Measurements from ENCODE around the gene IGSF21.

IGSF21 gene

GRCh38 chr1:18386591-18386990 lies 279.0 kb downstream of the IGSF21 start:
- H3K27ac ChIP-seq (ENCODE audit: low read depth, low read length, poor library complexity, severe bottlenecking) = no peak overlapping the region
- H3K9ac ChIP-seq (ENCODE audit: low read length) = no peak overlapping the region
- no peak for TF ChIP-seq EZH2 (IDR thresholded peaks at IDR 0.05; ENCODE audit: borderline replicate concordance, low read length)
- TF ChIP-seq CTCF (IDR thresholded peaks at IDR 0.05; ENCODE audit: low read length) = no peak
- no peaks in the 10 kb centered on the region for H3K9me2 ChIP-seq (ENCODE audit: low read depth, low read length)
- H3K79me2 ChIP-seq (ENCODE audit: insufficient read depth, low read length) = no peaks in the 10 kb centered on the region
- H3K27me3 ChIP-seq (ENCODE audit: insufficient read depth, low read length) = no peaks in the 10 kb centered on the region
- no peaks in the 10 kb centered on the region for H3K9me3 ChIP-seq (ENCODE audit: low read length)
- no peak overlapping the region for H2AFZ ChIP-seq (ENCODE audit: low read length)
- H3F3A ChIP-seq (ENCODE audit: insufficient read depth, low read length) = no peaks in the 10 kb centered on the region
- no peak overlapping the region for H3K4me3 ChIP-seq (ENCODE audit: low read depth, low read length, poor library complexity, severe bottlenecking)
- no peaks in the 10 kb centered on the region for H4K20me1 ChIP-seq (ENCODE audit: insufficient read depth, low read length)
- H3K4me2 ChIP-seq (ENCODE audit: low read length) = no peak overlapping the region
- no peaks in the 10 kb centered on the region for H3K36me3 ChIP-seq (ENCODE audit: insufficient read depth, low read length)
- no peaks in the 10 kb centered on the region for H3K4me1 ChIP-seq (ENCODE audit: insufficient read depth, low read length, severe bottlenecking)

GRCh38 chr1:18387307-18387706 lies 279.7 kb downstream of the IGSF21 start:
- H3K79me2 ChIP-seq (ENCODE audit: insufficient read depth, low read length) = no peaks in the 10 kb centered on the region
- no peak for TF ChIP-seq EZH2 (IDR thresholded peaks at IDR 0.05; ENCODE audit: borderline replicate concordance, low read length)
- no peak for TF ChIP-seq CTCF (IDR thresholded peaks at IDR 0.05; ENCODE audit: low read length)
- no peak overlapping the region for H2AFZ ChIP-seq (ENCODE audit: low read length)
- no peaks in the 10 kb centered on the region for H3K27me3 ChIP-seq (ENCODE audit: insufficient read depth, low read length)
- no peaks in the 10 kb centered on the region for H3K4me1 ChIP-seq (ENCODE audit: insufficient read depth, low read length, severe bottlenecking)
- H3K9ac ChIP-seq (ENCODE audit: low read length) = no peak overlapping the region
- no peaks in the 10 kb centered on the region for H3F3A ChIP-seq (ENCODE audit: insufficient read depth, low read length)
- no peaks in the 10 kb centered on the region for H3K9me3 ChIP-seq (ENCODE audit: low read length)
- H4K20me1 ChIP-seq (ENCODE audit: insufficient read depth, low read length) = no peaks in the 10 kb centered on the region
- no peak overlapping the region for H3K27ac ChIP-seq (ENCODE audit: low read depth, low read length, poor library complexity, severe bottlenecking)
- H3K4me3 ChIP-seq (ENCODE audit: low read depth, low read length, poor library complexity, severe bottlenecking) = no peak overlapping the region
- no peaks in the 10 kb centered on the region for H3K9me2 ChIP-seq (ENCODE audit: low read depth, low read length)
- no peak overlapping the region for H3K4me2 ChIP-seq (ENCODE audit: low read length)
- no peaks in the 10 kb centered on the region for H3K36me3 ChIP-seq (ENCODE audit: insufficient read depth, low read length)

- no peak overlapping the region for H3K27ac ChIP-seq (ENCODE audit: low read depth, low read length, poor library complexity, severe bottlenecking)
- H2AFZ ChIP-seq (ENCODE audit: low read length) = no peak overlapping the region
- H3K4me1 ChIP-seq (ENCODE audit: insufficient read depth, low read length, severe bottlenecking) = no peaks in the 10 kb centered on the region
- H3K36me3 ChIP-seq (ENCODE audit: insufficient read depth, low read length) = no peaks in the 10 kb centered on the region
- H3K9me2 ChIP-seq (ENCODE audit: low read depth, low read length) = no peaks in the 10 kb centered on the region
- H3K79me2 ChIP-seq (ENCODE audit: insufficient read depth, low read length) = no peaks in the 10 kb centered on the region
- H3K4me3 ChIP-seq (ENCODE audit: low read depth, low read length, poor library complexity, severe bottlenecking) = no peak overlapping the region
- H3K9ac ChIP-seq (ENCODE audit: low read length) = no peak overlapping the region
- TF ChIP-seq EZH2 (IDR thresholded peaks at IDR 0.05; ENCODE audit: borderline replicate concordance, low read length) (no peak), CTCF (IDR thresholded peaks at IDR 0.05; ENCODE audit: low read length) (no peak)
- no peaks in the 10 kb centered on the region for H3K27me3 ChIP-seq (ENCODE audit: insufficient read depth, low read length)
- no peaks in the 10 kb centered on the region for H3K9me3 ChIP-seq (ENCODE audit: low read length)
- H4K20me1 ChIP-seq (ENCODE audit: insufficient read depth, low read length) = no peaks in the 10 kb centered on the region
- no peaks in the 10 kb centered on the region for H3F3A ChIP-seq (ENCODE audit: insufficient read depth, low read length)
- H3K4me2 ChIP-seq (ENCODE audit: low read length) = no peak overlapping the region
Measured at GRCh38 chr1:18390953-18391352, 283.4 kb downstream of the IGSF21 start.

Measured in OCI-LY1 (cell line).